ENCODE results near the gene RBMX2.

DNA sequence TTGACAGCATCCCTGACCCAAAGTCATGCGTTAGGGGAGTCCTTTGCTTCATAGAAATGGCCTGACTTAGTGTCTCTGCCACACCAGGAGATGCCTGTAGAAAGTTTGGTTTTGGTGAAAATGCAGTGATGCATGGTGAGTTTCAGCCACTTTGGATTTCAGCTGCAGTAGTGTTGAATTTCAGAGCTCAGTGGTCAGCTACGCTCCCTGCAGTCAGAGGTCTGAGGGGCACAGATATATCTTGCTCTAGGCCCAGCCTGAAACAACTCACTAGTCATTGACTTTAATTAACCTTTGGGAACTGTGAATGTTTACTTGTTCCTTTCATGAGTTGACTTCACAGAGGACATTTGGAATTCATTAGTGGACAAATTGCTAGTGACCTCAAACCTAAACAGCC lies 17.5 kb downstream of the RBMX2 start:
- TF ChIP-seq POLR2AphosphoS5 (IDR thresholded peaks at IDR 0.05; ENCODE audit: borderline replicate concordance, low read depth, low read length) (no peak), EZH2 (IDR thresholded peaks at IDR 0.05) (no peak)

Measured in SK-N-MC (cell line).